ENCODE measurements around the gene DUSP19.
"Not testable (repeated sequence)": the region's sequence is repeated elsewhere in the genome, so short reads cannot be mapped to it uniquely, and the experiment has no call there.

Gene DUSP19

GRCh38 chr2:183078464-183079138 lies at the start of gene DUSP19:
Gene DUSP19 (plus strand): TSS chr2:183078747. CDS start chr2:183078934, 187 bp downstream.
- peak; percentile 93 for DNase-seq (ENCODE audit: low spot score)

- DNase-seq (ENCODE audit: low spot score), result no peak
Measured at GRCh38 chr2:183029219-183029618, 49.3 kb upstream of the DUSP19 start.

GRCh38 chr2:183031911-183032794 lies 46.4 kb upstream of the DUSP19 start:
- no peak for DNase-seq (ENCODE audit: low spot score)

GRCh38 chr2:183033951-183034350 lies 44.6 kb upstream of the DUSP19 start:
- DNase-seq (ENCODE audit: low spot score), result no peak

GRCh38 chr2:183034806-183035205 lies 43.7 kb upstream of the DUSP19 start:
- no peak for DNase-seq (ENCODE audit: low spot score)

- no peak for DNase-seq (ENCODE audit: low spot score)
Measured at GRCh38 chr2:183035298-183035953, 43.1 kb upstream of the DUSP19 start.

- DNase-seq (ENCODE audit: low spot score), result peak; percentile 73
Measured at GRCh38 chr2:183035954-183036669, 42.4 kb upstream of the DUSP19 start.

- no peak for DNase-seq (ENCODE audit: low spot score)
Measured at GRCh38 chr2:183037074-183037552, 41.4 kb upstream of the DUSP19 start.

- no peak for DNase-seq (ENCODE audit: low spot score)
Measured at GRCh38 chr2:183037553-183038340, 40.8 kb upstream of the DUSP19 start.

- no peak for DNase-seq (ENCODE audit: low spot score)
Measured at GRCh38 chr2:183038341-183039300, 39.9 kb upstream of the DUSP19 start, which contains the start of gene NCKAP1. Gene NCKAP1 (minus strand): TSS chr2:183038457. CDS start chr2:183038099, 358 bp downstream.

- no peak for DNase-seq (ENCODE audit: low spot score)
Measured at GRCh38 chr2:183040604-183041003, 37.9 kb upstream of the DUSP19 start.

- not testable (repeated sequence) for DNase-seq (ENCODE audit: low spot score)
Measured at GRCh38 chr2:183043580-183043979, 35.0 kb upstream of the DUSP19 start.

- not testable (repeated sequence) for DNase-seq (ENCODE audit: low spot score)
Measured at GRCh38 chr2:183047486-183048125, 30.9 kb upstream of the DUSP19 start.

GRCh38 chr2:183049420-183049819 lies 29.1 kb upstream of the DUSP19 start:
- DNase-seq (ENCODE audit: low spot score), result no peak

- DNase-seq (ENCODE audit: low spot score), result no peak
Measured at GRCh38 chr2:183057333-183057985, 21.1 kb upstream of the DUSP19 start.

GRCh38 chr2:183059561-183059960 lies 19.0 kb upstream of the DUSP19 start:
- no peak for DNase-seq (ENCODE audit: low spot score)

GRCh38 chr2:183060571-183061231 lies 17.8 kb upstream of the DUSP19 start:
- no peak for DNase-seq (ENCODE audit: low spot score)

GRCh38 chr2:183063083-183063482 lies 15.5 kb upstream of the DUSP19 start:
- peak; percentile 80 for DNase-seq (ENCODE audit: low spot score)

Data from NAMALWA (cell line).